ENCODE results near the gene HEBP1.

The HEBP1 gene

DNA sequence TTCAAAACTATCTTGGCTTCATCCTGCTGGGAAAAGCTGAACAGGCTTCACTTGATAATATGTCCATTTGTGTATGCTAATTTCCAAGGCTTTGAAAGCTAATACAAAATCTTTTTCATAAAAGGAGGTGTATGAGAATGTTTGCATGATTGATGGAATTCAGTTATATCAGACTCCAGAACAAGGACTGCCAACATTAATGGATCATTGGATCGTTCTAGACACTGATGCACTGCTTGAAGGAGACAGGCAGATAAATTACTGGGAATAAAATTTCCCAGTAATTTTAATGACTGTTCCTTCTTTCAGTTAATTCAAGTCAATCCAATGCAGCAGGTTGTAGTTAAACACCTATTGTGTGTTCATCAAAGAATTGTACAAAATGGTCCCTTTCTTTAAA is 48.6 kb downstream of the HEBP1 start:
- DNase-seq (ENCODE audit: low spot score): no peak

DNA sequence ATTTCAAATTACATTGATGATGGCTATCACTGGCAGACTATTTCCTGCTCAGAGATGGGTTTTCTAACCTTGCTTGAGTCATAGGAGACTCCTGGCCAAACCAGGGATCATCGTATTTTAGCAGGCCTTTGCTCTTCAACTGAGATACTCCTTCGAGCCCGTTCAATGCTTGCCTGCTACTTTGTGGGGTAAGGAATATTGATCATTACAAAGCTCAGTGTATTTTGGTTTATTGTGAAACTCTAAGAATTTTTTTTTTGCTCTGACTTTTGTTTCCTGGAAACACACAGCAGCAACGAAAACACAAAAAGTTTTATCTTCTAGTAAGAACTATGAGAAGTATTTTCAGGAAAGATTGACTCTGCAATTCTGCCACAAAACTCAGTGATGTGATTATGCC is 52.2 kb downstream of the HEBP1 start:
- no peak for DNase-seq (ENCODE audit: low spot score)

- peak; percentile 97 for DNase-seq (ENCODE audit: low spot score)
These were observed 53.2 kb downstream of the HEBP1 start for GRCh38 chr12:12946686-12947355.

- DNase-seq (ENCODE audit: low spot score): no peak
These were observed 54.5 kb downstream of the HEBP1 start for GRCh38 chr12:12945591-12945990.

- DNase-seq (ENCODE audit: low spot score): no peak
These were observed 56.3 kb downstream of the HEBP1 start for GRCh38 chr12:12943586-12944260.

DNA sequence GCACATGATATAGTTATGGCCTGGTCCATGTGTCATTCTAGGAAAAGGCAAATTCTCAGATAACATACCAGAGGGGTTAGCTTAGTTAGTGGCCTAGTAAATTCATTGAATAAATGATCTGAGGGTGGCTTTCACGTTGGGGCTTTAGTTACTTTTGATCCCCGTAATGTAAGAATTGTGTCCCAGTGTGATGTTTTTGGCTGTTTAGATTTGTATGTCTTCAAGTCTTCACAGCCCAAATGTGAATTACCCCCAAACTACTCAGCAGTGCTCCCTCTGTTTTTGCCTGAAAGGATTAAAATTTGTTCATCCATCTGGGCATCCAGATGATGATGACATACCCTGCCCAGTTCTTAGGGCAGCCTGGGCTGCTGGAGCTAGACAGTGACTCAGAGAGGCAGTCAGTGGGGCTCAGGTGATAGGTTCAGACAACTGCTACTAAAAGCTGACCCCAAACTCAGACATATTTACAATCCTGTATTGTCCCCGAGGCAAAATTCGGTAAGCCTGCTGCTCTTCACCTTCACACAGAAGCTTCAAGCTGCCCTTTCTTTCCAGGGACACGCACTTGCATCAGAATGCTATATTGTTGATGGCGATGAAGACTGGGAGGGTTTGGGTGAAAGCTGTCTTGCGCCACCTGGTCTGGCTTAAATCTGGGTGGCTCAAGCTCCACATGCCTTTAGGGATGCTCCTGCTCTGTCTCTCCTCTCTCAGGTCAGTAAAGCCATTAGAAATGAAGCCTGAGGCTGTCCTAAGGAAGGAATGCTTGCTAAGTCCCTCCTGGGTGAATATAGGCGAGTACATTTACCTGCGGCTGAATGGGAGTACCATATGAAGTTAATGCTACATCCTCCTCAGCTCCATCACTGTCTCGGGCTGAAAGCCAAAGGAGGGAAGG is 58.4 kb downstream of the HEBP1 start:
- DNase-seq (ENCODE audit: low spot score): no peak

DNA sequence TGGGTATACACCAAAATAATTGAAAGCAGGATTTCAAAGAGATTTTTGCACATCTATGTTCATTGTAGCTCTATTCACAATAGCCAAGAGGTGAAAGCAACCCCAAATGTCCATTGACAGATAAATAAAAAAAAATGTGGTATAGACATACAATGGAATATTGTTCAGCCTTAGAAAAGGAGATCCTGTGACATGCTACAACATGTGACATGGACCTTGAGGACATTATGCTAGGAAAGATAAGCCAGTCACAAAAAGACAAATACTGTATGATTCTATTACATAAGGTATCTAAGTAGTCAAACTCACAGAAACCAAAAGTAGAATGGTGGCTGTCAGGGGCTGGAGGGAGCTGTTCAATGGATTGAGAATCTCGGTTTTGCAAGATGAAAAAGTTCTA is 60.2 kb downstream of the HEBP1 start:
- peak; percentile 35 for DNase-seq (ENCODE audit: low spot score)

- peak; percentile 40 for DNase-seq (ENCODE audit: low spot score)
These were observed 61.5 kb downstream of the HEBP1 start for GRCh38 chr12:12938541-12938940.

DNA sequence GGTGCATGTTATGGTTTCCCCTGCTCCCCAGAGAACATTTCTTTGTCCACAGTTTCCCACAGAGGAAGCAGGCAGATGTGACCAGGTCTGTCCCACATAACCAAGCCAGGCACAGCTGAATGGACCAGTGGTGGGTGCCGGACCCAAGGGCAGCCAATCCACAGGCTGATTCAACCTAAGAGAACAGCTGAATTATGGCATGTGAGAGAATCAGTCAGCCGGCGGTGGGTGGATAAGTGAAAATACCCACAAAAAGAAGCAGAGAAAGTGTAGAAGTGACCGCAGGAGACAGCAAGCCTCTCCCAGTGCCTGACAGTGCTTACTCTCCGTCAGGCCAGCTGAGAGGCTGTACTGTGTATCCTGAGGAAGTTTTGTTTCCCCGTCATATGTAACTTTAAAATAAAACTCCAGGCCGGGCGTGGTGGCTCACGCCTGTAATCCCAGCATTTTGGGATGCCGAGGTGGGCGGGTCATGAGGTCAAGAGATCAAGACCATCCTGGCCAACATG is 63.0 kb downstream of the HEBP1 start:
- no peak for DNase-seq (ENCODE audit: low spot score)

DNA sequence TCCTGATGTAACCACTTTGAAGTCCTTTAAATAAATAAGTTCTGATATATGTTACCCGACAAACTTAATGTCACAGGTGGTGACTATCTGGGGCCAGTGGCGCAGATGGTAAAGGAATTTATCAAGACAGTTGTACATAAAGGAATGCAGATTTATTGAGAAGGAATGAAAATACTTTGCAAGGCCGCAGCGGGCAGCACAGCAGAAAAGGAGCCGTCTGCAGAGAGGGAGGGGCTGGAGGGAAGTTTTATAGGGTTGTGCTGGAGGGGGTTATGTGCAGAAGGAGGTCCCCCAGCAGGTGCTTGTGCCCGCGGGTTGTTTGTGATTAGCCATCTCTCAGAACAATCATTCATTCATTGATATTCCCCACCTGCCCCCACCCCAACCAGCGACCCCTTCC is 65.5 kb downstream of the HEBP1 start:
- DNase-seq (ENCODE audit: low spot score): no peak

DNA sequence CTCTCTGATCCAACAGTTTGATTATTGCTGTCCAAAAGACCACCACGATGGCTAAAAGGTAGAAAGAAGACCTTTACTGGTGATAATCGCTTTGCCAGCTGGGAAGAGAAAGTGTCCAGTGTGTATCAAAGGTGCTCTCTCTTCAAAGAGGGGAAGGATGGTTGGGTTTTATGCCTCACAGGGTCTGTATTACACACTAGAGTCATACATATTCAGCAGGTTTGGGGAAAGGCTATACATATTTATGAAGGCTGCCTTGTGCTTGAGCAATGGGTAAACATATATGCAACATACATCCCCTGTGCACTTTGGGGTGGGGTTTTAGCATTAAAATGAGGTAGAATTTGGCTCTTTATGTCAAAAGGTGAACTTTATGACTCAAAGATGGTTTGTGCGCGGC is 66.3 kb downstream of the HEBP1 start:
- no peak for DNase-seq (ENCODE audit: low spot score)

DNA sequence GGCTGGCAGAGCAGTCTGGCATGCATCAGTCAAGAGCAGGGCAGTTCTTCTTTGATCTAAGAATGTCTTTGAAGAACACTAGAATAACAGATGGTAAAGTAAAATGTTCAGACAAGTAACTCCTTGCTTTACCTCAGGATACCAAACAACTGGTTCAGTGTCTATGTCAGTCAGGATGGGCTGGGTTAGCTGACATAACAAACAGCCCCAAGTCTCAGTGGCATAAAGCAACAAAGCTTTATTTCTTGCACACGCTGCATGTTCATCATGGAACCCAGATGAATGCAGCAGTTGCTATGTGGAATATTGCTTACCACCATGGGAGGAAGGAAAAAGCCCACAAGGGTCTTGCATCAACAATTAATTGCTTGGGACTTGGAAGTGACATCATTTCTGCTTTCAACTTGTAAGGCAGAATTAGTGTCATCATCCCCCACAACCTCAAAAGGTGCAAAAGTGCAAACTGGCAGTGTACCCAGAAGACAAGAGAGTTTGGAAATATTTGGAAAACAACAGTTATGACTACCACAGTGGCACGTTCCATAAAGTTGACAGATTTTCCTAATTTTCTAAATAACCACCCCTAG is 69.3 kb downstream of the HEBP1 start:
- no peak for DNase-seq (ENCODE audit: low spot score)

DNA sequence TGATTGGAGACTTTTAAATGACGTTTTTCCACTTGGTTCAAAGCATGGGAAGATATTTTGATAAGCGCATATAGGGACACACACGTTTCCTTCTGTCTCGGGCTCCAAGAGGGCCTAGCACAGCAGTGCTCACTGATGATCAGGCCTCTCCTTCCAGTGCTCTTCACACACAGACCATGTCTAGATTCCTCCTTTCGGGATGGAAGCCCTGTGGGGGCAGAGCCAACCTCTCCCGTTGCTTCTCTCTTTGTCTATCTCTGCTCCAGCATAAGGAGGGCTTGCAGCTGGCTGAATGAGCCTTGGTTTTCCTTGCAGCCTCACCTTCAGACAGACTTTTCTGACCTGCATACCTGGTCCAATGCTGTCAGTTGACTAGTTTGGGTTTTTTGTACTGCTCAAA is 70.4 kb downstream of the HEBP1 start:
- no peak for DNase-seq (ENCODE audit: low spot score)

- no peak for DNase-seq (ENCODE audit: low spot score)
These were observed 72.6 kb downstream of the HEBP1 start for GRCh38 chr12:12927211-12928079.

DNA sequence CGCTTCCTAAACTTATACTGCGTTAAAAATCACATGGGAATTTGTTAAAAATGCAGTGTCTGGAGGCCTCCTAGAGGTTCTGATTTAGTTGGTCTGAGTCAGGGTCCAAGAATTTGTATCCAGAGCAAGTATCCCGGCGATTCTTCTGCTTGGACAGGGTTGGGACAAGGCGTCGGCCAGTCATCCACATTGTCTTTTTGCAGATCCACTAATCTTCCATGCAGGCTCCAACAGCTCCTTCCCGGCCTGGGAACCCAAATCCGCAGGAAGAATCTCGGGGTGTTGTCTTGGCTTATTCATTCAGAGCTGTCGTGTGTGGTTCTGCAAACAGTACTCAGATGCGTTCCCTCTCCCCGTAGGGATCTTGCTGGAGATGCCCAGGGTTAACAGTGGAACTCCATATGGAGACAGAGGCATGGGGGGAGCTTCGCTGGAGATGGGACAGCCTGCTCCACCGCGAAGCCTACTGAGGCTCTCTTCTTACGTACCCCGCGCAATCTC is 73.4 kb downstream of the HEBP1 start:
- no peak for DNase-seq (ENCODE audit: low spot score)

- no peak for DNase-seq (ENCODE audit: low spot score)
These were observed 74.7 kb downstream of the HEBP1 start for GRCh38 chr12:12925388-12925787.

Data from globus pallidus (tissue), 1 donor.